GM12891 (cell line): ENCODE data around the gene PEX14.

Experiments used
- DNase-seq: peaks from one replicate; pipeline ENCODE4 v3.0.0; 2011; ENCODE audit warnings: low spot score; ENCODE audit not compliant: insufficient read length
- FAIRE-seq: peaks from 2 replicates; lab custom pipeline; 2011; peaks lifted over from hg19 to GRCh38; lab: Jason Lieb, UNC
- PAX5 ChIP-seq: IDR thresholded peaks from 2 replicates; pipeline ENCODE4 v1.6.1; 2011; ENCODE audit warnings: low read length, moderate library complexity, mild to moderate bottlenecking; ENCODE audit not compliant: insufficient read depth, severe bottlenecking
- POLR2A ChIP-seq: IDR thresholded peaks from 2 replicates; pipeline ENCODE4 v1.6.1; 2011; ENCODE audit warnings: low read depth, low read length, control low read depth
- POLR2AphosphoS5 ChIP-seq: IDR thresholded peaks from 2 replicates; pipeline ENCODE4 v1.6.1; 2011; ENCODE audit warnings: low read depth, low read length, control low read depth
- POU2F2 ChIP-seq: IDR thresholded peaks from 2 replicates; pipeline ENCODE4 v1.6.1; 2011; ENCODE audit warnings: low read depth, mild to moderate bottlenecking, control low read depth, low read length, moderate library complexity
- SPI1 ChIP-seq: IDR thresholded peaks from 2 replicates; pipeline ENCODE4 v1.6.1; 2011; ENCODE audit warnings: low read depth, low read length, control low read depth
- TAF1 ChIP-seq: IDR thresholded peaks from 2 replicates; pipeline ENCODE4 v1.6.1; 2011; ENCODE audit warnings: low read depth, low read length, control low read depth

PEX14 gene

DNA sequence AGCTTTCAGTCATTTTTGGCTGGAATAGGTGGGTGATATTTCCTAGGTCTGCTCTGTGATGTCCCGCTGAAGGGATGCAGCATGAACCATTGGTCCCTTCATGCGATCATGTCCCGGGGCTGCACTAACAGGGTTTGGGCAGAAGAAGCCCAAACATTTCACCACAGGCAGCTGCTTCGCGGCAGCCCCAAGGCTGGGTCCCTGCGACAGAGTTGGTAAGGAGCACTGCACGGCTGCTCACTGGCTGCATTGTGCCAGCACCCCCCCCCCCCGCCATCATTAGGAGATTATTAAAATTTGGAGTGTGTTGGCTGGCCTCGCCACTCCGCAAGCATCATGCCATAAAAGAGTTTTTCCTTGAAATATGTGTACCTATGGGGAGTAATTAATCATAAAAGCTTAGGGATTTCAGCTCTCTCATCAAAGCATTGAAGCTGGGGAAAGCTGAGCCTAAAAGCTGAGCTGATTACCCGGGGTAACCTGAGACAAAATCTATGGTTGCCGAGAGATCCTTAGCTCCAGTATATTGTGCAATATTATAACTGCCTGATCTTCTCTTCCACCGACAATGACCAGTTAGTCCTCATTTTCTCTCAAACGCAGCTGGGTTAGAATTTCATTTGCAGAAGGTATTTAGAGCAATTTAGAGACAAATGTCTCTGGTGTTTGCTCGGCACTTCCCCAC is 62.5 kb downstream of the PEX14 start:
- TF ChIP-seq SPI1 (no peak), TAF1 (no peak), POU2F2 (no peak), POLR2AphosphoS5 (no peak), PAX5 (no peak), POLR2A (no peak)
- FAIRE-seq: no peak
- DNase-seq: no peak

GRCh38 chr1:10538646-10539355 is 64.1 kb downstream of the PEX14 start:
- TF ChIP-seq SPI1: no peak
- no peak for TF ChIP-seq TAF1
- no peak for TF ChIP-seq POU2F2
- TF ChIP-seq POLR2A: no peak
- no peak for TF ChIP-seq POLR2AphosphoS5
- TF ChIP-seq PAX5: no peak
- FAIRE-seq (no peak), DNase-seq (no peak)

- FAIRE-seq (no peak), DNase-seq (no peak)
- TF ChIP-seq TAF1: no peak
- TF ChIP-seq PAX5: no peak
- no peak for TF ChIP-seq POLR2A
- no peak for TF ChIP-seq POLR2AphosphoS5
- TF ChIP-seq POU2F2: no peak
- no peak for TF ChIP-seq SPI1
Observed at GRCh38 chr1:10539411-10540043, 64.8 kb downstream of the PEX14 start.

GRCh38 chr1:10540277-10541005 is 65.7 kb downstream of the PEX14 start:
- FAIRE-seq (no peak), DNase-seq (no peak)
- TF ChIP-seq SPI1: no peak
- TF ChIP-seq TAF1: no peak
- TF ChIP-seq PAX5: no peak
- no peak for TF ChIP-seq POLR2AphosphoS5
- no peak for TF ChIP-seq POU2F2
- TF ChIP-seq POLR2A: no peak

DNA sequence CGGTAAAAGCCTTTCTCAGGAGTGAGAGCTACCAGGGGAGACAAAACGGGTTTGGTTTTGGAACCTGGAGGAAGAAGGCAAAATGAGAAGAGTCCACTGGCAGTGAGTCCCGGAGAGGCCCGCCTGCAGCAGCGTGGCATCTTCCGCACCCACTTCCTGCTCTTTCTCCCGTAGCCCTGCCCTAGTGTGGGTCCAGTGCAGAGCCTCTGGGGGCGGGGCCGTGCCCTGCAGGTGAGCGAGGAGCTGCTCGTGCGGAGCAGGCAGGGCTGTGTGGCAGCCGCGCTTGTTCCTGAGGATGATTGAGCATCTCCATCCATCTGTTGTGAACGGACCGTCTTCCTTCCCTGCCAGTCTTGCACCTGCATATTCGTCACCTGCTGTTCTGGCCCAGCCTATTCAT is 66.5 kb downstream of the PEX14 start:
- FAIRE-seq (no peak), DNase-seq (no peak)
- TF ChIP-seq POLR2A: no peak
- no peak for TF ChIP-seq POLR2AphosphoS5
- no peak for TF ChIP-seq TAF1
- TF ChIP-seq PAX5: no peak
- no peak for TF ChIP-seq POU2F2

GRCh38 chr1:10544239-10544638 is 69.5 kb downstream of the PEX14 start:
- TF ChIP-seq PAX5 (no peak), SPI1 (no peak), TAF1 (no peak), POU2F2 (no peak), POLR2AphosphoS5 (no peak), POLR2A (no peak)
- DNase-seq (no peak), FAIRE-seq (no peak)

DNA sequence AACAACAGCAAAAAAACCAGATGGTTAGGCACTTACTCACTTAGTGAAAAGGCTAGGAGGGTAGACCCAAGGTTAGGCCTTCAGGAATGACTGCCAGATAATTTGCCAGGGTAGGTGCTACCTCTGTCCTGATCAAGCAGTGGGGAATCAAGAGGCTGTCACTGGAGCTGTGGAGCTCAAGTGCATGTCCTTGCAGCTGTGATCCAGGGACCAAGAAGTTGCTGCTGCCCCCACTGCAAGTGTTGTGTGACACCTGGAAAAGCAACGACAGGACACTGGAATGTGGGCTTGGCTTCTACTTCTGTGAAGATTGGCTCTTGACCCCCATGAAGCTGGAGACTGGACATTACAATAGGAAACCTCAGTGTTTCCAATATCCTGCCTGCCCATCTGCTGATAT is 72.1 kb downstream of the PEX14 start:
- FAIRE-seq: no peak
- TF ChIP-seq TAF1: no peak
- TF ChIP-seq PAX5: no peak
- TF ChIP-seq SPI1: no peak
- DNase-seq: no peak

GRCh38 chr1:10549904-10550664 is 75.3 kb downstream of the PEX14 start:
- no peak for FAIRE-seq
- no peak for DNase-seq
- TF ChIP-seq POLR2AphosphoS5 (no peak), POLR2A (no peak), SPI1 (no peak), TAF1 (no peak), POU2F2 (no peak), PAX5 (no peak)

DNA sequence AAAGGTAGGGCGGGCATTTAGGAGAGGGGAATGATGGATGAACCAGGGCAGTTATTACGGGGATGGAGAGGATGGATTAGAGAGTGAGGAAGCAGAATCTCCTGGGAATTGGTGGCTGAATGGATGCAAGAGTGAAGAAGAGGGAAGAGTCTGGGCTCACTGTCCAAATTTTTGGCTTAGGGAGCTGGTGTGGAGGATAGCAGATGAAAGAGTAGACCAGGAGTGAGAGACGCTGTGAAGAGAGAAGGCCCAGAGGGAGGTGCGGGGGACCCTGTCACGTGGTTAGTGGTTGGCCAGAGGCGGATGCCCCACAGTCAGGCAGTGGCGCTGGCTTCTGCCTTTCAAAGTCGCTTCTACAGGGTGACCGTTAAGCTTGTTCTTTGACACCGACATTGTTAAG is 78.4 kb downstream of the PEX14 start:
- DNase-seq (no peak), FAIRE-seq (no peak)
- TF ChIP-seq POU2F2 (no peak), SPI1 (no peak), POLR2A (no peak), POLR2AphosphoS5 (no peak), TAF1 (no peak), PAX5 (no peak)
